ENCODE results near the gene NTN5.

NTN5 gene

GRCh38 chr19:48615231-48616040 lies 57.4 kb downstream of the NTN5 start:
- no peak for DNase-seq (ENCODE audit: low read depth in 3 of 3)

DNA sequence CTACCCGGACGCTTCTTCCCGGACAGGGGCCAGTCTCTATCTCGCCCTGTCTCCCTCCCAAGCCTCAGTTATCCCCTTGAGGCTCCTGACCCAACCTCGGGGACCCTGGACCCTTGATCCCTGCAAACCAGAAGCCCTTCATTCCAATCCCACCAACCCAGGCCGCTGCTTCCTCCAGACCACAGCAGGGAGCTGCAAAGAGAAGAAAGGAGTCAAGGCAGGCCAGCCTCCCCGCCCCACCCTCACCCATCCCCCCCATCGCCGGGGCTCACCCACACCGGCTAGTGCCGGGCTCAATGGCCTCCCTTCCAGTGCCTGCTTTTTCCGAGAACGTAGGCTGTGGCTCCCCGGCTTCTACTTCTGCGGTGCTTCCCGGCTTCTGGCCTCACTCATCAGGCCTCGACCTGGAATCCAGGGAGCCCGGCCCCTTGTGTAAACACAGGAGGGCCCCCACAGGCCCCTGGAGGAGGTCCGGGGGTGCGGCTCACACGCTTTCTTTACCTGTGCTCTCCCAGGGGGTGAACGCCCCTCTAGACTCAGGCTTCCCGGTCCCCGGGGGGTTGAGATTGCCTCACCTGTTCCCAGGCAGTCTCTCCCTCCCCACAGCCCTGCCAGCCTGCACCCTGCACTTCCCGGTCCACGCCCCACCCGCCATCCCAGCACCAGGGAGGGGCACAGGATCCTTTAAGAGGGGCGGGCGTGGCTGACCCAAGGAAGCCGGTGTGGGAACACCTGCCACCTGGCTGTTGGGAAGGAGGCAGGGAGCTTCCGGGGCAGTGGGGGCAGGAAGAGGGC lies 58.2 kb downstream of the NTN5 start, which contains the start of gene FAM83E:
FAM83E (minus strand) TSS at position 641 of the 795 bp plus-strand sequence. CDS start 1,704 bp downstream, outside the sequence.
- no peak for DNase-seq (ENCODE audit: low read depth in 3 of 3)

DNA sequence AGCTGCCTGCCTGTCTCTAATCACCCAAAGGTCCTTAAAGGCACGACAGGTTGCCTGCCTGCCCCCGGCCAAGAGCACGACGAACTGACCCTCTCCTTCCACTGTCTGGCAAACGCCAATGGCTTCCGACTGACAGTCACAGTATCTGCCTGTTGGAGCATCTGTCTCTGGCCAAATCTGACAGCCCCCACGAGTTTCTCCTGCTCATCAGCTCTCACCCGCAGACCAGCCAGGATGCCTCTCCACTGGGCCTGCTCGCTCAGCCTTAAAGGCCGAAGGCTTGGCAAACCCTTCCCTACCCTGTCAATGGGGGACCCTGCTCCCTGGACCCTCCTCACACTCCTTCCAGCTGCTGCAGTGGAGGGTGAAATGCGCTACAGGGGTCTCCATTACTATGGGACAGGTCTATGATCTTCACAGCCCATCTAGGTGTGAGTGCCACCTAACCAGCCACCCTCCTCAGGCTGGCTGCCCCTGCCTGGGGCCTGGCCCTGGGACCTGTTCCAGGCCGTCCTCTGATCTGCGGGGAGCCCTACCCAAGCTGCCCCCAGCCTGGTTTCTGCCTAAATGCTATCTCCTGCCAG lies 58.9 kb downstream of the NTN5 start:
- no peak for DNase-seq (ENCODE audit: low read depth in 3 of 3)

- no peak for DNase-seq (ENCODE audit: low read depth in 3 of 3)
Observed at GRCh38 chr19:48613024-48613851, 59.6 kb downstream of the NTN5 start.

GRCh38 chr19:48611872-48612271 lies 60.9 kb downstream of the NTN5 start:
- DNase-seq (ENCODE audit: low read depth in 3 of 3), result no peak

Measured in stimulated activated CD4-positive, alpha-beta T cell treated with anti-CD3 and anti-CD28 coated beads, TNF-alpha, amount 100 ng/mL, for 4 hours (primary cell).